B cell (primary cell): ENCODE measurements around the gene HAUS7.

Experiments
- CTCF ChIP-seq: fragments of 200-600 bp; IDR thresholded peaks from one replicate; pipeline ENCODE4 v1.8.0; 2022; ENCODE audit warnings: antibody characterized with exemption, mild to moderate bottlenecking
- EZH2 ChIP-seq: IDR thresholded peaks from 2 replicates; pipeline ENCODE4 v1.6.1; 2012; ENCODE audit warnings: borderline replicate concordance, low read depth, mild to moderate bottlenecking, moderate library complexity, low read length; ENCODE audit not compliant: insufficient read depth, poor library complexity, severe bottlenecking

GRCh38 chrX:153417637-153418036, 52.7 kb downstream of the HAUS7 start:
- no peak for TF ChIP-seq CTCF
- no peak for TF ChIP-seq EZH2
